HG03442 (cell line): ENCODE data around the gene C12orf57.
A peak's percentile ranks its signal among the peaks of the same experiment; 100 is the strongest.

Experiments used
- ATAC-seq: cut with Tn5 transposase; IDR thresholded peaks from one replicate; pipeline ENCODE4 v1.9.1; 2021; ENCODE audit warnings: mild to moderate bottlenecking, moderate library complexity; ENCODE audit not compliant: unreplicated experiment

C12orf57 gene

DNA sequence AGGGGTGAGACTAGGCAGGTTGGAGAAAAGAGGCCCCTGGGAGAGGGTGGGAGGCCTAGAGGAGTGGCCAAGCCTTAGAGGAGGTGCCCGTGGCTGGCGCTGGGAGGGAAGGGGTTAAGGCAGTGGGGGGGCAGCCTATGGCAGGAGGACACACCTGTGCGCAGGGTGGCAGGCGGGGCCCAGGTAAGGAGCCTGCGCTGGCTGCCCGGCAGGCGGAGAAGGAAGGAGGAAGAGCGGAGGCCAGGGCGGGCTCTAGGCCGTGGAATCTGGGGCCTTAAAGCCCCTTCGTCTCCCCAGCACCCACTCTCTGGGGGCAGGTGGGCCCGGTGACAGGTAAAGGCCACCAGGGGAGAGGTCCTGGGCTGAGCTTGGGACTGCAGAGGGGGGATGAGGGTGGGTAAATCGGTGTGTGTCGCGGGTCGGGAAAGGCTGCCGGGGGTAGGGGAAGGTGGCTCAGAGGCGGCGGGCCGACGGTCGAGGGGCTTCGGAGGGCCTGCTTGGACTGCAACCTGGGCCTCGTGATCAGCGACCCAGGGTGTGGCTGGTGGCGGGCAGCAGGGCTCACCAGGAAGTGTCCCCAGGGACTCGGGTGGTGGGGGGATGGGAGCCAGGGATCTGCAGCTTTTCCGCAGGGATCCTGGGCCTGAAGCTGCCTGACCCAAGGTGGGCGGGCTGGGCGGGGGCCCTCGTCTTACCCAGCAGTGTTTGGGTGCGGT, 19.4 kb downstream of the C12orf57 start:
- ATAC-seq, result no peak

DNA sequence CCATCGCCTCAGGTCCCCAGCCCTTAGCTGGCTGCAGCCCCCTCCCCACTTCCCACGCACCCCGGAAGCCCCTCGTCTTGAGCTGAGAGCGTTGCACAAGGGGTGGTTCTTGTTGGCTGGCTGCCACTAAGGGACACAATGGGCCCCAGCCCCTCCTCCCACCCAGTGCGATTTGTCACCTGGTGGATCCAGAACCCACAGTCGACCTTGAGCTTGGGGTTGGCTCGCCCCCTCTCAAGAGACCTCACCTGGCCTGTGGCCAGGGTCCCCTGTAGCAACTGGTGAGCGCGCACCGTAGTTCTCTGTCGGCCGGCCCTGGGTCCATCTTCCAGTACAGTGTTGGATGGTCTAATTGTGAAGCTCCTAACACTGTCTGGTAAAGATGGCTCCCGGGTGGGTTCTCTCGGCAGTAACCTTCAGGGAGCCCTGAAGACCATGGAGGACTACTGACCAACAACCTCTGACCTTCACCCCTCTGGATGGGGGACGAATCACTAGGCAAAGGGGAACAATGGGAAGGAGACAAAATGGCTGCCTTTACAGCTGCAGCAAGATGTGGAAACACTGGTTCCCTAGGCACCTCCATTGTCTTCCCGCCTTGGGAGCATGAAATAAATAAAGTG, 20.1 kb downstream of the C12orf57 start:
- no peak for ATAC-seq

GRCh38 chr12:6964605-6965025, 20.8 kb downstream of the C12orf57 start:
- no peak for ATAC-seq

DNA sequence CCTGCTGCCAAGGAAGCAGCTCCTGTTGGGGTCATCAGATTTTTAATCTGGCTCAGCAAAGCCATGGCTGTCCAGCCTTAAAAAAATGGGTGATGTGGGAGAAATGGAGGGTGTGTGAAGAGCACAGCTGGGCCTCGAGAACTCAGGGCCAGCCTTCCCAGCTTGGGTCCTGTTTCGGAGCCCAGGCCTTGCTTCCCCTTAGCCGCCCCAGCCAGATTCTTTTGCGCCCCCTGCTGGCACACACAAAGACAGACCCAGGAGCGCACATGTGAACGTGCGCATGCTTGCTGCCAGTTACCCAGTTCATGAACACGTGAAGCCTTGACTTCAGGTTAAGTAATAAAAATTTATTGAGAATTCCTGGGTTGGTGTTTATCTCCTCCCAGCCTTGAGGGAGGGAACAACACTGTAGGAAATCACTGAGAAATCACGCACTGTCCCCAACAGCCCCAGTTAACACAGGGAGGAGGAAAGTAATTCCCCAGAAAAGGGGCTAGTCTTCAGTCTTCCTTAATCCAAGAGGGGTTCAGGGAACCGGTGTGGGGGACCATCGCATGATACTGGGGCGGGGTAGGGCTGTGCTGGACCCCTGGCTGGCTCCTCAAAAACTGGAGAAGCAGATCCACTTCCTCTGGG, 21.3 kb downstream of the C12orf57 start:
- peak; percentile 32 for ATAC-seq

DNA sequence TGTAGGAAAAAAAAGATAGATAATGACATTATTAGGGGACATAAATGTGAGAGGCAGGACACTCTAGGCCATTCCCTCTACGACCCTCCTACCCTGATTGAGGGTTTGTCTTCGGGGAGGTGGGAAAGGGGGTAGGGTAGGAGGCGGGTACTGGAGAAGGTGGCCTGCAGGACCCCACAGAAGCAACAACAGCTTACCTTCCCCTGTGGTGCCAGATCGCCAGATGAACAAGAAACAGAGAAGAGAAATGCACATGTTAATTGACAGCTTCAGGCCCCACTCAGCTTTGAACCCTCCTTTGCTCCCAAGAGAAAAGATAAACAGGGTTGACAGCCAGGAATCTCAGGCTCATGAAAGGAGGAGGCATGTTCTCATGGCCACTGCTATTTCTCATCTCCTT, 21.9 kb downstream of the C12orf57 start:
- no peak for ATAC-seq

DNA sequence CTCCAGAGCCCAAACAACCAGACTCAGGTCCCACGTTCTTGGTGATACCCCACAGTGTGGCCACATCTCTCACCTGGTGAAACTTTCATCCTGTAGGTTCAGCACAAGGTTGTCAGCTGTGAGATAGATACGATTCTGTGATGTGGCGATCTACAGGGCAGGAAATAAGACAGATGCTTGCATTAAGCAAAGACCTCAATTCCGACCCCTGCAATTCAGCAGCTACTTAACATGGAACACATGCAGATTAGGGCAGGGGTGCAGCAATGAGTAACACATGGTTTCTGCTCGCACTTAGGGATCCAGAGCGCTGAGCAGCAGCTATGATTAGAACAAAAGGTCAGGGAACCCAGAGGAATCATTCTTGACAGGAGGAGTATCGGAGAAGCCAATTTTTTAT, 22.5 kb downstream of the C12orf57 start:
- ATAC-seq, result no peak

GRCh38 chr12:6967651-6968100, 23.9 kb downstream of the C12orf57 start:
- no peak for ATAC-seq

DNA sequence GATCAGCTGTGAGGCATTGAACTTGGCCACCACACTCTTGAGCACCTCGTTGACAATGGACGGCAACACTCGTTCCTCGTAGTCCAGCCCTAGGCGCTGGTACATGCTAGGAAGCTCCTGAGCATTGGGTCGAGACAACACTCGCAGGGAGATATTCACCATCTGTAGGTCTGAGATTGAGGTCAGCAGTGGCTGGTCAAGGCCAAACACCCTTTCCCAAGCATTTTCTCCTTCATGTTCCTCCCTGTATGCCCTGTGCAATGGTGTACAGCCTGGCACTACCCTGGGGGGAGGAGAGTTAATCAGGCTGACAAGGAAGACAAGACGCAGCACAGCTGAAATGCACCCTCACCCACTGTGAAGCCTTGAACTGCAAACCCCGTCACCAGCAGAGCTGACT, 24.6 kb downstream of the C12orf57 start:
- ATAC-seq, result no peak

DNA sequence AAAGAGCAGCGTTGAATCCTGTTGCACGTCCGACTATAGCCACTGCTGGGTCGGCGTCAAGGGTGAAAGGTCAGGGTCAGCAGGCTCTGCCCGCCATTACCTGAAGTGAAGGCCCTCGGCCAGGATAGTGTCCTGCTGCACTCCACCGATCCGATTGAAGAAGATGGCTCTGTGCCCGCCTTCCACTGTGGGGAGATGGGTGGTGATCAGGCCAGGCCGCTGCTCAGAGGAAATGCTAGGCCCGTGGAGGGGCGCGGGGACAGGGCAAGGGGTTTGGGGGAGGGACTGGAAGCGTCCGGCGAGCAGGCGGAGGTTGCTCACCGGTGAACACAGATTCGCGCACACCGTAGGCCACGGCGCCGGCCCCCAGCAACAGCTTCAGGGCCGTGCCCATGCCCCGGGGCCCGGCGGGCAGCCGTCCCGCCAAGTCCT, 26.3 kb downstream of the C12orf57 start:
- ATAC-seq, result no peak

- no peak for ATAC-seq
These were observed 30.4 kb downstream of the C12orf57 start for GRCh38 chr12:6974180-6974579.

- no peak for ATAC-seq
These were observed 31.6 kb downstream of the C12orf57 start for GRCh38 chr12:6975297-6976032.

- ATAC-seq, result no peak
These were observed 33.8 kb downstream of the C12orf57 start for GRCh38 chr12:6977653-6978052.

- ATAC-seq, result no peak
These were observed 34.4 kb downstream of the C12orf57 start for GRCh38 chr12:6978188-6978587.

DNA sequence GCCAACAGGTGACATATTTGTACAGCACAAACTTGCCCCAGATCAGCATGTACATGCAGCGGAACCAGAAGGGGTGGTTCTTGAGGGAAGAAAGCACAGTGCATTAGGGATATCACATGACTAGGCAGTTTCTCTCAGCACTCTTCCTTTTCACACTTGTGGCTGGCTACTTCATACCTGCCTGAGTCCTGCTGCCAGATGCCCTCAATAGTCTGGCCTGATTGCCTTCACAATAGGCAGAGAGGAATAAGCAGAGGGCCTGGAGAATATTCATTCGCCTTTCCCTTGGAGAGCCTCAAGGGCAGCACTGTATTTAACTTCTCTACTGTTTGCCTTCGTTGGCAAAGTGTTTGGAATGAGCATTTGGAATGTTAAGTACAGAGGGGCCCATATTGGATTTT, 34.8 kb downstream of the C12orf57 start:
- no peak for ATAC-seq

GRCh38 chr12:6979021-6979420, 35.2 kb downstream of the C12orf57 start:
- no peak for ATAC-seq

- no peak for ATAC-seq
These were observed 35.6 kb downstream of the C12orf57 start for GRCh38 chr12:6979453-6979852.

DNA sequence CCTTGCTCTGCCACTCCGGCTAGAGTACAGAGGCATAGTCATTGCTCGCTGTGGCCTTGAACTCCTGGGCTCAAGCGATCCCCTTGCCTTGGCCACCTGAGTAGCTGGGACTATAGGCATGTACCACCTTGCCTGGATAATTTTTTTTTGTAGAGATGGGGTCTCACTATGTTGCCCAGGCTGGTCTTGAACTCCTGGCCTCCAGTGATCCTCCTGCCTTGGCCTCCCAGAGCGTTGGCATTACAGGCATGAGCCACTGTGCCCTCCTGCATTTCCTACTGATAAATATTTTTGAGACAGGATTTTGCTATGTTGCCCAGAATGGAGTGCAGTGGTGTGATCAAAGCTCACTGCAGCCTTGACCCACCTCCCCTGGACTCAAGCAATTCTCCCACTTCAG, 36.3 kb downstream of the C12orf57 start:
- ATAC-seq, result no peak

DNA sequence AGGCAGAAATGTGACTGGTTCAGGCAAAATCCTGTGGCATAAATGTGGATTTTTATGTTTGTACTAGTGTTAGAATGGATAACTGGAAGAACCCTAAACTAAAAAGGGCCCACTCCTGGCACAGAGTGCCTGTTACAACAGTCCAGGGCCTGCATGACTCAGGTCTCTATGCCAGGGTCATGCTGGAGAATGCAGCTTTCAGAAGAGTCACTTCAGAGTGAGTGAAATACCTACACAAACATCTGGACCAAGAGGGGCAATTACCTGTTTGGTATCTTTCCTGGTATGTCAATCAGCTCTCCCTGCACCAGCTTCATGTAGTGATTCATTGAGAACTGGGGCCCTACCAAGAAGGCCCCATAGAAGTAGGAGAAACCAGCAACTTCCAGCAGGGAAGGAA, 36.9 kb downstream of the C12orf57 start:
- no peak for ATAC-seq

DNA sequence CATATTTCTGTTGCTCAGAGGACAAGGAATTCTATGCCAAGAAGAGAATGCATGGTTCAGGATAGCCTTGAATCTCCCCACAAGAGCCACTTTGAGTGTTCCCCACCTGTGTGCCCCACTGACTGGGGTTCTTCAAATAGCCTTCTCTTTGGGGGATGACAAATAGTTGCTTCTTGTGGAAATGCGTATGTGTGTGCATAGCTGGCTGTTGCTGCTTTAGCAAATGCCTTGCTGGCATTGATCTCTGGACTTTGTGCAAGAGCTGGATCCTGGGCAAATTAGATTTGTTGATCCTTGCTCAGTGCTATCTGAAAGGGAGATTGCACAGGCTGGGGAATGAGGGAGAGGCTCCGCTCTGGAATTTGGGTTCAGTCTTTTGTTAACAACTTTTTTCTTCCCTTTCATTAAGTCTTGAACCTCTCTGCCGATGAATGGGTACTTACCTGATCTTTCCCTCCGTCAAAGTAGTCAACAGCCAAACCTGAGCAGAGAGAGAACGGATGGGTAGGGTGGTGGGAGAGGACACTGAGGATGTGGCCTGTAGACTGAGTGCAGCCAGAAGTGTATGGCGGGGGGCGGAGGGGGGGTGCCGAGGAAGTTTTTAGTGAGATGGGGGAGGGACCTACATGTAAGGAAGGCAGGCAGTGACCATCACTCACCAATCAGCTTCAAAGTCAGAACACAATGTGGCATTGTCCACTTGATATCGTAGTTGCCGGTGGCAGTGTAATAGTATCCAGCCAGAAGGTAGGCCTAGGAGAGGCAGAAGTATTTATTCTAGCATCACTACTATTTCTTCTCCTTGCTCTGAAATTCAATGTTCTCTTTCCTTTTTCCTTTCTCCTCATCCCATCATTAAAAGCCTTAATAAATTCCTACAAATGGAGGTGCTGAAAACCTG, 37.6 kb downstream of the C12orf57 start:
- ATAC-seq, result no peak

DNA sequence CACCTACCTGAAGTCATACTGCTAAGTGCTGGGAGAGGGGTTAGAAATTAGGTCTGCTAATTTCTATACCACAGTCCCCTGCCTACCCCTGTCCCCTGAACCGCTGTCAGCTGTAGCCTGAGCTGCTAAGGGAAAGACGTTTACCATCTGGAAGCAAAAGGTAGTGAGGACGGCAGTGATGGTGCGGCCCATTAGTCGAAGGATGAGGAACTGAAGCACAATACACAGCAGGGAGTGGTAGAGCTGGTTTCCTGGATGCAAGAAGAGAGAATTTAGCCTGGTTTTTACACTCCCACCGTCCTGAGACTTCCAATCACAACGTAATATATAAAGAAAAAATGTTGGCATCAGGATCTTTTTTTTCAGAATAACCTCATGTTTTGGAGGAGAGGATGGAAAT, 38.7 kb downstream of the C12orf57 start:
- no peak for ATAC-seq
